Stimulated activated CD4-positive, alpha-beta T cell treated with anti-CD3 and anti-CD28 coated beads, TNF-alpha, amount 100 ng/mL, for 4 hours (primary cell): ENCODE results near the gene ARID1B.

ENCODE experiments used
- DNase-seq, 3 experiments: peaks; one replicate each; pipeline ENCODE4 v3.0.0-alpha.2; 2020; ENCODE audit warnings: low read depth in 3 of 3

Gene ARID1B

GRCh38 chr6:157075549-157076450, 298.6 kb downstream of the ARID1B start:
- no peak for DNase-seq

GRCh38 chr6:157076451-157076822, 299.3 kb downstream of the ARID1B start:
- DNase-seq = no peak

- DNase-seq = no peak
These were observed 300.1 kb downstream of the ARID1B start for GRCh38 chr6:157077251-157077650.

GRCh38 chr6:157078326-157078725, 301.1 kb downstream of the ARID1B start:
- no peak for DNase-seq

- DNase-seq = no peak
These were observed 302.1 kb downstream of the ARID1B start for GRCh38 chr6:157079277-157079676.

GRCh38 chr6:157079771-157080170, 302.6 kb downstream of the ARID1B start:
- DNase-seq = no peak

GRCh38 chr6:157080986-157081391, 303.8 kb downstream of the ARID1B start:
- no peak for DNase-seq

- DNase-seq = no peak
These were observed 306.2 kb downstream of the ARID1B start for GRCh38 chr6:157083343-157083742.

GRCh38 chr6:157086632-157087031, 309.5 kb downstream of the ARID1B start:
- DNase-seq = no peak

GRCh38 chr6:157087974-157088373, 310.8 kb downstream of the ARID1B start:
- DNase-seq = no peak

GRCh38 chr6:157088841-157089240, 311.7 kb downstream of the ARID1B start:
- no peak for DNase-seq

- DNase-seq = no peak
These were observed 312.1 kb downstream of the ARID1B start for GRCh38 chr6:157089258-157089657.

GRCh38 chr6:157089851-157090250, 312.7 kb downstream of the ARID1B start:
- no peak for DNase-seq

- DNase-seq = no peak
These were observed 313.6 kb downstream of the ARID1B start for GRCh38 chr6:157090736-157091135.

- no peak for DNase-seq
These were observed 314.1 kb downstream of the ARID1B start for GRCh38 chr6:157091243-157091642.

- no peak for DNase-seq
These were observed 314.8 kb downstream of the ARID1B start for GRCh38 chr6:157091856-157092460.

- DNase-seq = no peak
These were observed 315.6 kb downstream of the ARID1B start for GRCh38 chr6:157092736-157093135.

GRCh38 chr6:157093536-157093935, 316.4 kb downstream of the ARID1B start:
- DNase-seq = no peak

GRCh38 chr6:157094038-157094437, 316.9 kb downstream of the ARID1B start:
- DNase-seq = no peak

GRCh38 chr6:157095084-157095483, 317.9 kb downstream of the ARID1B start:
- no peak for DNase-seq

- DNase-seq = no peak
These were observed 318.4 kb downstream of the ARID1B start for GRCh38 chr6:157095569-157095968.

GRCh38 chr6:157096105-157096504, 318.9 kb downstream of the ARID1B start:
- DNase-seq = no peak

GRCh38 chr6:157096522-157096921, 319.3 kb downstream of the ARID1B start:
- DNase-seq = no peak
